ENCODE results near the gene L3MBTL3.
"Not testable (repeated sequence)": the region's sequence is repeated elsewhere in the genome, so short reads cannot be mapped to it uniquely, and the experiment has no call there.

DNA sequence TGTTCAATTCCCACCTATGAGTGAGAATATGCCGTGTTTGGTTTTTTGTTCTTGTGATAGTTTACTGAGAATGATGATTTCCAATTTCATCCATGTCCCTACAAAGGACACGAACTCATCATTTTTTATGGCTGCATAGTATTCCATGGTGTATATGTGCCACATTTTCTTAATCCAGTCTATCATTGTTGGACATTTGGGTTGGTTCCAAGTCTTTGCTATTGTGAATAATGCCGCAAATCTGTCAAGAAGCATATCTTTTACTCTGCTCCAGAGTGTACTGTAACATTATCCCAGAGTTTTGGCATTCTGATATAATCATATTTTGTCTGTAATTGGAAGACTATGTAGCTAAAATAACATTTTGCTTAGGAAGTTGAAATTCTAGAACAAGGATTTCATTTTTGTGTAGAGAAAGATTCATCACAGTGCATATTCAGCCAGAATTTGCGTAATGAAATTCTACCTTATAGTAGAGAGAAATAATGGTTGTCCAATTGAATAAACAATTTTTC is 98.9 kb downstream of the L3MBTL3 start:
- TF ChIP-seq, protein P1, sequence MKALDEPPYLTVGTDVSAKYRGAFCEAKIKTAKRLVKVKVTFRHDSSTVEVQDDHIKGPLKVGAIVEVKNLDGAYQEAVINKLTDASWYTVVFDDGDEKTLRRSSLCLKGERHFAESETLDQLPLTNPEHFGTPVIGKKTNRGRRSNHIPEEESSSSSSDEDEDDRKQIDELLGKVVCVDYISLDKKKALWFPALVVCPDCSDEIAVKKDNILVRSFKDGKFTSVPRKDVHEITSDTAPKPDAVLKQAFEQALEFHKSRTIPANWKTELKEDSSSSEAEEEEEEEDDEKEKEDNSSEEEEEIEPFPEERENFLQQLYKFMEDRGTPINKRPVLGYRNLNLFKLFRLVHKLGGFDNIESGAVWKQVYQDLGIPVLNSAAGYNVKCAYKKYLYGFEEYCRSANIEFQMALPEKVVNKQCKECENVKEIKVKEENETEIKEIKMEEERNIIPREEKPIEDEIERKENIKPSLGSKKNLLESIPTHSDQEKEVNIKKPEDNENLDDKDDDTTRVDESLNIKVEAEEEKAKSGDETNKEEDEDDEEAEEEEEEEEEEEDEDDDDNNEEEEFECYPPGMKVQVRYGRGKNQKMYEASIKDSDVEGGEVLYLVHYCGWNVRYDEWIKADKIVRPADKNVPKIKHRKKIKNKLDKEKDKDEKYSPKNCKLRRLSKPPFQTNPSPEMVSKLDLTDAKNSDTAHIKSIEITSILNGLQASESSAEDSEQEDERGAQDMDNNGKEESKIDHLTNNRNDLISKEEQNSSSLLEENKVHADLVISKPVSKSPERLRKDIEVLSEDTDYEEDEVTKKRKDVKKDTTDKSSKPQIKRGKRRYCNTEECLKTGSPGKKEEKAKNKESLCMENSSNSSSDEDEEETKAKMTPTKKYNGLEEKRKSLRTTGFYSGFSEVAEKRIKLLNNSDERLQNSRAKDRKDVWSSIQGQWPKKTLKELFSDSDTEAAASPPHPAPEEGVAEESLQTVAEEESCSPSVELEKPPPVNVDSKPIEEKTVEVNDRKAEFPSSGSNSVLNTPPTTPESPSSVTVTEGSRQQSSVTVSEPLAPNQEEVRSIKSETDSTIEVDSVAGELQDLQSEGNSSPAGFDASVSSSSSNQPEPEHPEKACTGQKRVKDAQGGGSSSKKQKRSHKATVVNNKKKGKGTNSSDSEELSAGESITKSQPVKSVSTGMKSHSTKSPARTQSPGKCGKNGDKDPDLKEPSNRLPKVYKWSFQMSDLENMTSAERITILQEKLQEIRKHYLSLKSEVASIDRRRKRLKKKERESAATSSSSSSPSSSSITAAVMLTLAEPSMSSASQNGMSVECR (CRISPR knock-in tag; IDR thresholded peaks at IDR 0.05; ENCODE audit: borderline replicate concordance) = not testable (repeated sequence)
- TF ChIP-seq, protein P2, sequence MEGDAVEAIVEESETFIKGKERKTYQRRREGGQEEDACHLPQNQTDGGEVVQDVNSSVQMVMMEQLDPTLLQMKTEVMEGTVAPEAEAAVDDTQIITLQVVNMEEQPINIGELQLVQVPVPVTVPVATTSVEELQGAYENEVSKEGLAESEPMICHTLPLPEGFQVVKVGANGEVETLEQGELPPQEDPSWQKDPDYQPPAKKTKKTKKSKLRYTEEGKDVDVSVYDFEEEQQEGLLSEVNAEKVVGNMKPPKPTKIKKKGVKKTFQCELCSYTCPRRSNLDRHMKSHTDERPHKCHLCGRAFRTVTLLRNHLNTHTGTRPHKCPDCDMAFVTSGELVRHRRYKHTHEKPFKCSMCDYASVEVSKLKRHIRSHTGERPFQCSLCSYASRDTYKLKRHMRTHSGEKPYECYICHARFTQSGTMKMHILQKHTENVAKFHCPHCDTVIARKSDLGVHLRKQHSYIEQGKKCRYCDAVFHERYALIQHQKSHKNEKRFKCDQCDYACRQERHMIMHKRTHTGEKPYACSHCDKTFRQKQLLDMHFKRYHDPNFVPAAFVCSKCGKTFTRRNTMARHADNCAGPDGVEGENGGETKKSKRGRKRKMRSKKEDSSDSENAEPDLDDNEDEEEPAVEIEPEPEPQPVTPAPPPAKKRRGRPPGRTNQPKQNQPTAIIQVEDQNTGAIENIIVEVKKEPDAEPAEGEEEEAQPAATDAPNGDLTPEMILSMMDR (IDR thresholded peaks at IDR 0.05) = not testable (repeated sequence)
- not testable (repeated sequence) for TF ChIP-seq ZNF232 (CRISPR knock-in tag; IDR thresholded peaks at IDR 0.05); ZBTB21 (CRISPR knock-in tag; IDR thresholded peaks at IDR 0.05; ENCODE audit: borderline replicate concordance)
